ENCODE measurements around the gene STAU1. TPM values are rescaled to one million over a fixed set of nuclear protein-coding genes. Genes with fewer than 3 reads are reported as not detected.
"Not testable (repeated sequence)": the region's sequence is repeated elsewhere in the genome, so short reads cannot be mapped to it uniquely, and the experiment has no call there.

The STAU1 gene
- total and polyA plus RNA-seq, 2 experiments from 2014 or later = 59.4 to 78.2 TPM

DNA sequence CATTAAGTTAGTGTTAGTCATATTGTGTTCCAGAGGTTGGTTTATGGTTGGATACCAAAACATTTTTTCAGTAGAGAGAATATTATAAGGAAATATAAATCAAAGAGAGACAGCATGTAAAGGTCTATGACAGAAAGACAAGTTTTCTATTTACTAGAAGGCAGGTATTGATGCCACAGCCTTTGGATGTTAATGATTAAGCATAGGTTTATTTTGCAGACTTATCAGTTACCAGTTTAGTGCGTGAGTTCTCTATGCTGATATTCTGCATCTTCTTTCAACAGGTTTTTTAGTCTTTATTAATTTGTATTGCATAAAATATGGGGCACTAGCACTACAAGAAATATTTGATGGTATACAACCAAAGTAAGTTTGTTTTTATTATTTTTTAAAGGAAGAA, 96.4 kb downstream of the STAU1 start:
- Histone ChIP-seq H2AFZ (no peak overlapping the region), H3K27me3 (replicated peaks; ENCODE audit: insufficient read depth) (no peaks in the 10 kb centered on the region), H3K79me2 (ENCODE audit: insufficient read depth) (no peaks in the 10 kb centered on the region), H3K4me3 (no peak overlapping the region), H3K27ac (no peak overlapping the region), H3F3A (ENCODE audit: insufficient read depth) (peaks cover 9% of the 10 kb centered on the region; the same call in 1 of the 2 replicates), H3K9me3 (ENCODE audit: low read depth) (no peaks in the 10 kb centered on the region), H4K20me1 (ENCODE audit: insufficient read depth) (no peaks in the 10 kb centered on the region), H3K4me2 (ENCODE audit: unreplicated experiment) (no peak overlapping the region), H3K9me2 (ENCODE audit: insufficient read depth) (no peaks in the 10 kb centered on the region), H3K4me1 (ENCODE audit: insufficient read depth) (no peaks in the 10 kb centered on the region), H3K36me3 (ENCODE audit: low read depth) (peaks cover 74% of the 10 kb centered on the region), H3K9ac (no peak overlapping the region)
- DNase-seq = no peak
- TF ChIP-seq EZH2 (IDR thresholded peaks at IDR 0.05; ENCODE audit: insufficient read depth, poor library complexity, severe bottlenecking) (no peak), EZH2phosphoT487 (IDR thresholded peaks at IDR 0.05; ENCODE audit: insufficient read depth, low read depth) (no peak)
- in situ Hi-C loops (cut with MboI) = no loop called here
- 93 to 100% methylated on average over 1 of the region's 1 CpG for WGBS, 2 experiments (ENCODE audit: low coverage in 1 of 2, low lambda C conversion rate in 2 of 2, missing lambda C conversion rate in 2 of 2)

DNA sequence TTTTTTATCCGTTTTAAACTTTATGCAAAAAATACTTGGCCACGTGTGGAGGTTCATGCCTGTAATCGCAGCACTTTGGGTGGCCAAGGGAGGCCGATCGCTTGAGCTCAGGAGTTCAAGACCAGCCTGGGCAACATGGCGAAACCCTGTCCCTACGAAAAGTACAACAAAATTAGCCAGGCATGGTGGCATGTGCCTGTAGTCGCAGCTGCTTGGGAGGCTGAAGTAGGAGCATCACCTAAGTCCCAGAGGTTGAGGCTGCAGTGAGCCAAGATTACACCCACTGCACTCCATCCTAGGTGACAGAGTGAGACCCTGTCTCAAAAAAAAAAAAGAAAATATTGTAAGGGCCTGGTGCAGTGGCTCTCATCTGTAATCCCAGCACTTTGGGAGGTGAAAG, 97.0 kb downstream of the STAU1 start:
- TF ChIP-seq EZH2phosphoT487 (IDR thresholded peaks at IDR 0.05; ENCODE audit: insufficient read depth, low read depth) (no peak), EZH2 (IDR thresholded peaks at IDR 0.05; ENCODE audit: insufficient read depth, poor library complexity, severe bottlenecking) (no peak)
- Histone ChIP-seq H3K4me3 (no peak overlapping the region), H3K4me1 (ENCODE audit: insufficient read depth) (no peaks in the 10 kb centered on the region), H3F3A (ENCODE audit: insufficient read depth) (peaks cover 9% of the 10 kb centered on the region; the same call in 1 of the 2 replicates), H3K4me2 (ENCODE audit: unreplicated experiment) (no peak overlapping the region), H4K20me1 (ENCODE audit: insufficient read depth) (no peaks in the 10 kb centered on the region), H3K9ac (no peak overlapping the region), H3K36me3 (ENCODE audit: low read depth) (peaks cover 70% of the 10 kb centered on the region), H3K79me2 (ENCODE audit: insufficient read depth) (no peaks in the 10 kb centered on the region), H3K27me3 (replicated peaks; ENCODE audit: insufficient read depth) (no peaks in the 10 kb centered on the region), H3K9me2 (ENCODE audit: insufficient read depth) (no peaks in the 10 kb centered on the region), H2AFZ (no peak overlapping the region), H3K9me3 (ENCODE audit: low read depth) (no peaks in the 10 kb centered on the region), H3K27ac (no peak overlapping the region)
- in situ Hi-C loops (cut with MboI) = no loop called here
- WGBS, 2 experiments (ENCODE audit: low coverage in 1 of 2, low lambda C conversion rate in 2 of 2, missing lambda C conversion rate in 2 of 2) = 87 to 91% methylated on average over 8 of the region's 8 CpGs
- no peak for DNase-seq

DNA sequence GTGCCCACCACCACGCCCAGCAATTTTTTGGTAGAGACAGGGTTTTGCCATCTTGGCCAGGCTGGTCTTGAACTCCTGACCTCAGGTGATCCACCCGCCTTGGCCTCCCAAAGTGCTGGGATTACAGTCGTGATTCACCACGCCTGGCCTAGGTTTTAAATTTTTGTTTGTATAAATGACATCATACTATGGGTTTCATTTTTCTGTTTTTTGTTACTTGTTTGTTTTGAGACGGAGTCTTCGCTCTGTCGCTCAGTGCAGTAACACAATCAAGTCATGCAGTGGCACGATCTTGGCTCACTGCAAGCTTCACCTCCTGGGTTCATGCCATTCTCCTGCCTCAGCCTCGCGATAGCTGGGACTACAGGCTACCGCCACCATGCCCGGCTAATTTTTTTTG, 105.8 kb downstream of the STAU1 start:
- H3K9me2 ChIP-seq (ENCODE audit: insufficient read depth); H4K20me1 ChIP-seq (ENCODE audit: insufficient read depth); H3K4me1 ChIP-seq (ENCODE audit: insufficient read depth); H3K79me2 ChIP-seq (ENCODE audit: insufficient read depth); H3K9me3 ChIP-seq (ENCODE audit: low read depth); H2AFZ ChIP-seq; DNase-seq; H3K9ac ChIP-seq; H3K4me3 ChIP-seq; H3K4me2 ChIP-seq (ENCODE audit: unreplicated experiment); in situ Hi-C loops (cut with MboI); H3K27me3 ChIP-seq (replicated peaks; ENCODE audit: insufficient read depth); H3K27ac ChIP-seq; H3F3A ChIP-seq (ENCODE audit: insufficient read depth): not testable (repeated sequence)
- WGBS, 2 experiments (ENCODE audit: low coverage in 1 of 2, low lambda C conversion rate in 2 of 2, missing lambda C conversion rate in 2 of 2) = 98 to 99% methylated on average over 12 of the region's 12 CpGs
- H3K36me3 ChIP-seq (ENCODE audit: low read depth) = peaks cover 59% of the 10 kb centered on the region

DNA sequence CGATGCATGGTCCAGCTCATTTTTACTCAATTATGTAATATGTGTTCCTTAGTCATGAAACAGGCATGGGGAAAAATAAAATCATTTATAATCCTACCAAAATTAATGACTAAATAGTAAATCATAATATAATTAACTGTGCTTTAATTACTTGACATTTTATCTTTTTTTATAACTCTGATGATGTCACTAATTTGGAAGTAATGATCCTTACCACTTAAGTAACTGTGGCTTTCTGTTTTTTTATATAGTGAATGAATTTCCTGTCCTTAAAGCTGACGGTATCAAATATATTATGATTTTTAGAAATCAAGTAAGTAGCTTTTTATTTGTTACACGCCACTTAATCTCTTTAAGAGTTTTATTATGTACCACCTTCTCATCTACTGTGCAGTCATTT, 109.8 kb downstream of the STAU1 start:
- H4K20me1 ChIP-seq (ENCODE audit: insufficient read depth) = no peaks in the 10 kb centered on the region
- H3K9me3 ChIP-seq (ENCODE audit: low read depth) = no peaks in the 10 kb centered on the region

DNA sequence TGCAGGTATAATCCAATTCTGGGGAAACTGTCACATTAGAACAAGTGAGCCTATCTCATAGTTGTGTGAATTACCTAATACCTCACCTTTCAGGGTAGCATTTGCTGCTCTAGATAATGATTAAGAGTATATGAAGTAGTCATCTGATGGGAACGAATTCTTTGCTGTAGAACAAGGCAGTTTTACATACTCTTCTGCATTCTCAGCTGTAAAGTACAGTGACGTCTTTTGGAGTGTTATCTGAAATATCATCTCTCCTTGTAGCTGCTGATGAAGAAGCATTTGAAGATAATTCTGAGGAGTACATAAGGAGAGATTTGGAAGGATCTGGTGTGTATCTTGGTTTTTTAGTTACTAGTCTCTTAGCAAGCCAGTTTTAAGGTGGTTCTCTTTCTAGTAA, 113.6 kb downstream of the STAU1 start:
- H3K79me2 ChIP-seq (ENCODE audit: insufficient read depth) = no peaks in the 10 kb centered on the region
- H3K36me3 ChIP-seq (ENCODE audit: low read depth) = peaks cover 56% of the 10 kb centered on the region
- H3F3A ChIP-seq (ENCODE audit: insufficient read depth) = no peaks in the 10 kb centered on the region
- H2AFZ ChIP-seq = no peak overlapping the region
- H3K4me3 ChIP-seq = no peak overlapping the region
- no peaks in the 10 kb centered on the region for H4K20me1 ChIP-seq (ENCODE audit: insufficient read depth)
- no peaks in the 10 kb centered on the region for H3K9me2 ChIP-seq (ENCODE audit: insufficient read depth)
- H3K4me1 ChIP-seq (ENCODE audit: insufficient read depth) = no peaks in the 10 kb centered on the region
- no peaks in the 10 kb centered on the region for H3K27me3 ChIP-seq (replicated peaks; ENCODE audit: insufficient read depth)
- H3K27ac ChIP-seq = no peak overlapping the region
- H3K9me3 ChIP-seq (ENCODE audit: low read depth) = no peaks in the 10 kb centered on the region
- H3K4me2 ChIP-seq (ENCODE audit: unreplicated experiment) = no peak overlapping the region
- H3K9ac ChIP-seq = no peak overlapping the region
- in situ Hi-C loops (cut with MboI) = no loop called here
- TF ChIP-seq EZH2phosphoT487 (IDR thresholded peaks at IDR 0.05; ENCODE audit: insufficient read depth, low read depth) (no peak), EZH2 (IDR thresholded peaks at IDR 0.05; ENCODE audit: insufficient read depth, poor library complexity, severe bottlenecking) (no peak)
- 75 to 79% methylated on average over 2 of the region's 2 CpGs for WGBS, 2 experiments (ENCODE audit: low coverage in 1 of 2, low lambda C conversion rate in 2 of 2, missing lambda C conversion rate in 2 of 2)
- DNase-seq = no peak

More for the DNA sequence above, 109.8 kb downstream of the STAU1 start:
- H3K27ac ChIP-seq = no peak overlapping the region
- H2AFZ ChIP-seq = no peak overlapping the region
- no peaks in the 10 kb centered on the region for H3K79me2 ChIP-seq (ENCODE audit: insufficient read depth)
- 86 to 89% methylated on average over 3 of the region's 3 CpGs for WGBS, 2 experiments (ENCODE audit: low coverage in 1 of 2, low lambda C conversion rate in 2 of 2, missing lambda C conversion rate in 2 of 2)
- no peaks in the 10 kb centered on the region for H3F3A ChIP-seq (ENCODE audit: insufficient read depth)
- H3K27me3 ChIP-seq (replicated peaks; ENCODE audit: insufficient read depth) = no peaks in the 10 kb centered on the region
- H3K9ac ChIP-seq = no peak overlapping the region
- no peaks in the 10 kb centered on the region for H3K9me2 ChIP-seq (ENCODE audit: insufficient read depth)
- H3K36me3 ChIP-seq (ENCODE audit: low read depth) = peaks cover 43% of the 10 kb centered on the region
- no peaks in the 10 kb centered on the region for H3K4me1 ChIP-seq (ENCODE audit: insufficient read depth)
- in situ Hi-C loops (cut with MboI) = no loop called here
- TF ChIP-seq EZH2phosphoT487 (IDR thresholded peaks at IDR 0.05; ENCODE audit: insufficient read depth, low read depth) (no peak), EZH2 (IDR thresholded peaks at IDR 0.05; ENCODE audit: insufficient read depth, poor library complexity, severe bottlenecking) (no peak)
- no peak for DNase-seq
- no peak overlapping the region for H3K4me3 ChIP-seq
- H3K4me2 ChIP-seq (ENCODE audit: unreplicated experiment) = no peak overlapping the region

Other genes starting within 250 kb of the STAU1 start
- gene CSE1L, start 142.0 kb downstream of the STAU1 start, total RNA-seq (2014; rRNA removed; shearing (Covaris generic)) = 90.2 and 96.9 TPM in 2 replicates
- gene CSE1L, start 142.0 kb downstream of the STAU1 start, polyA plus RNA-seq (2016; fragmentation: Nextera tagmentation; extraction: Ambion mirVana) = 75.2 and 77.5 TPM in 2 replicates
- 24.2 and 25.3 TPM in 2 replicates for gene DDX27, start 31.1 kb upstream of the STAU1 start, total RNA-seq (2014; rRNA removed; shearing (Covaris generic))
- gene DDX27, start 31.1 kb upstream of the STAU1 start, polyA plus RNA-seq (2016; fragmentation: Nextera tagmentation; extraction: Ambion mirVana) = 35.6 and 36.3 TPM in 2 replicates
- gene ZNFX1, start 89.7 kb upstream of the STAU1 start, total RNA-seq (2014; rRNA removed; shearing (Covaris generic)) = 46.5 and 50.7 TPM in 2 replicates
- gene ZNFX1, start 89.7 kb upstream of the STAU1 start, polyA plus RNA-seq (2016; fragmentation: Nextera tagmentation; extraction: Ambion mirVana) = 47.3 and 49.2 TPM in 2 replicates

Measured in GM23248 (cell line).